Gastroesophageal sphincter (tissue), 3 donors: Measurements from ENCODE around the gene CES4A.

ENCODE experiments used
- EP300 ChIP-seq: sonication (generic); formaldehyde crosslinking; IDR thresholded peaks from one replicate; pipeline ENCODE4 v1.6.1; 2017; ENCODE audit warnings: antibody characterized with exemption, mild to moderate bottlenecking
- POLR2A ChIP-seq, 2 donors: fragments of 450-650 bp; IDR thresholded peaks; one replicate each; pipeline ENCODE4 v1.6.1; 2017; ENCODE audit warnings: antibody characterized with exemption in 2 of 2, mild to moderate bottlenecking in 2 of 2, moderate library complexity in 1 of 2
- POLR2AphosphoS5 ChIP-seq: sonication (generic); formaldehyde crosslinking; IDR thresholded peaks from one replicate; pipeline ENCODE4 v1.6.1; 2017; ENCODE audit warnings: antibody characterized with exemption
- TF ChIP-seq, protein P1 (sequence below), 4 experiments: fragments of 200-600 bp in 2 of 4; fragments of 450-650 bp in 2 of 4; sonication (generic) in 1 of 4; IDR thresholded peaks; one replicate each; pipeline ENCODE4 v1.5.1; 2017 to 2019; ENCODE audit warnings: antibody characterized with exemption in 4 of 4, mild to moderate bottlenecking in 2 of 4, moderate library complexity in 2 of 4

DNA sequence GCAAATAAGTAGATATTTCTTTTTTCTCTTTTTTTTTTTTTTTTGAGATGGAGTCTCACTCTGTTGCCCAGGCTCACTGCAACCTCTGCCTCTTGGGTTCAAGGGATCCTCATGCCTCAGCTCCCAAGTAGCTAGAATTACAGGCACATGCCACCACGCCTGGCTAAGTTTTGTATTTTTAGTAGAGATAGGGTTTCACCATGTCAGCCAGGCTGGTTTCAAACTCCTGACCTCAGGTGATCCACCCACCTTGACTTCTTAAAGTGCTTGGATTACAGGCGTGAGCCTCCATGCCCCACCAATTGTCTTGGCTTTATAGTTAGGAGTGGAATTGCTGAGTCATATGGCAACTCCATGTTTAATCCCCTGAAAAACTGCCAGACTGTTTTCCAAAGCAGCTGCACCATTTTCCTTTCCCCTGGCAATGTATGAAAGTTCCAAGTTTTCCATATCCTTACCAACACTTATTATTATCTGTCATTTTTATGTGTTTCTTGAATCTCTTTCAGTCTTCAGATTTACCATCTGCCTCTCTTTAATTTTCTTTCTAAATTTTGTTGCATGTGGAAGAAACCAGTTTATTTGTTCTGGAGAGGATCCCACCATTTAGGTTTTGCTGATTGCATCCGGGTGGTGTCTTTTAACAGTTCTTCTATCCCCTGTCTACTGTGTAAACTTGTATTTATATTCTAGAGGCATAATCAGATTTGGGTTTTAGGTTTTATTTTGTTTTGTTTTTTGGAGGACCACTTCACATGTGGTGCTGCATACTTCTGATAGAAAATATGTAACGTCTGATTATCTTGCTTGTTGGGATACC, 37.2 kb upstream of the CES4A start:
- TF ChIP-seq, protein P1, sequence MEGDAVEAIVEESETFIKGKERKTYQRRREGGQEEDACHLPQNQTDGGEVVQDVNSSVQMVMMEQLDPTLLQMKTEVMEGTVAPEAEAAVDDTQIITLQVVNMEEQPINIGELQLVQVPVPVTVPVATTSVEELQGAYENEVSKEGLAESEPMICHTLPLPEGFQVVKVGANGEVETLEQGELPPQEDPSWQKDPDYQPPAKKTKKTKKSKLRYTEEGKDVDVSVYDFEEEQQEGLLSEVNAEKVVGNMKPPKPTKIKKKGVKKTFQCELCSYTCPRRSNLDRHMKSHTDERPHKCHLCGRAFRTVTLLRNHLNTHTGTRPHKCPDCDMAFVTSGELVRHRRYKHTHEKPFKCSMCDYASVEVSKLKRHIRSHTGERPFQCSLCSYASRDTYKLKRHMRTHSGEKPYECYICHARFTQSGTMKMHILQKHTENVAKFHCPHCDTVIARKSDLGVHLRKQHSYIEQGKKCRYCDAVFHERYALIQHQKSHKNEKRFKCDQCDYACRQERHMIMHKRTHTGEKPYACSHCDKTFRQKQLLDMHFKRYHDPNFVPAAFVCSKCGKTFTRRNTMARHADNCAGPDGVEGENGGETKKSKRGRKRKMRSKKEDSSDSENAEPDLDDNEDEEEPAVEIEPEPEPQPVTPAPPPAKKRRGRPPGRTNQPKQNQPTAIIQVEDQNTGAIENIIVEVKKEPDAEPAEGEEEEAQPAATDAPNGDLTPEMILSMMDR (IDR thresholded peaks at IDR 0.05) = no peak
- TF ChIP-seq POLR2A (IDR thresholded peaks at IDR 0.05) (no peak), POLR2AphosphoS5 (no peak), EP300 (no peak)
